ENCODE measurements around the gene IFNL4.
"Not testable (repeated sequence)": the region's sequence is repeated elsewhere in the genome, so short reads cannot be mapped to it uniquely, and the experiment has no call there.

Gene IFNL4

GRCh38 chr19:39219108-39219507 is 29.5 kb downstream of the IFNL4 start:
- FAIRE-seq: not testable (repeated sequence)

- FAIRE-seq: no peak
These were observed 30.2 kb downstream of the IFNL4 start for GRCh38 chr19:39218230-39219007.

GRCh38 chr19:39217094-39217493 is 31.6 kb downstream of the IFNL4 start:
- FAIRE-seq: no peak

GRCh38 chr19:39215323-39215722 is 33.3 kb downstream of the IFNL4 start:
- not testable (repeated sequence) for FAIRE-seq

- FAIRE-seq: no peak
These were observed 36.3 kb downstream of the IFNL4 start for GRCh38 chr19:39212375-39212742.

- FAIRE-seq: no peak
These were observed 36.8 kb downstream of the IFNL4 start for GRCh38 chr19:39211731-39212374.

GRCh38 chr19:39209196-39209595 is 39.5 kb downstream of the IFNL4 start:
- FAIRE-seq: no peak

GRCh38 chr19:39208175-39208795 is 40.4 kb downstream of the IFNL4 start:
- FAIRE-seq: no peak

- FAIRE-seq: no peak
These were observed 41.3 kb downstream of the IFNL4 start for GRCh38 chr19:39207293-39207836.

GRCh38 chr19:39206122-39206521 is 42.5 kb downstream of the IFNL4 start:
- FAIRE-seq: no peak

GRCh38 chr19:39205449-39205764 is 43.2 kb downstream of the IFNL4 start:
- FAIRE-seq: no peak

GRCh38 chr19:39203372-39204341 is 45.0 kb downstream of the IFNL4 start, which contains the start of gene SYCN:
TSS of gene SYCN (minus strand) at chr19:39204263. CDS start at chr19:39204254, 9 bp downstream.
- FAIRE-seq: no peak

GRCh38 chr19:39202998-39203355 is 45.7 kb downstream of the IFNL4 start:
- FAIRE-seq: no peak

- FAIRE-seq: no peak
These were observed 47.9 kb downstream of the IFNL4 start for GRCh38 chr19:39200803-39201115.

- no peak for FAIRE-seq
These were observed 48.4 kb downstream of the IFNL4 start for GRCh38 chr19:39200066-39200802.

- FAIRE-seq: no peak
These were observed 49.6 kb downstream of the IFNL4 start for GRCh38 chr19:39199025-39199424.

- FAIRE-seq: no peak
These were observed 50.8 kb downstream of the IFNL4 start for GRCh38 chr19:39197808-39198207.

- FAIRE-seq: no peak
These were observed 51.6 kb downstream of the IFNL4 start, which contains the start of gene NCCRP1 for GRCh38 chr19:39196860-39197562. TSS of gene NCCRP1 (plus strand) at chr19:39196964. CDS start at chr19:39196983, 19 bp downstream.

- no peak for FAIRE-seq
These were observed 52.3 kb downstream of the IFNL4 start for GRCh38 chr19:39196320-39196719.
